HG02571 (cell line): Measurements from ENCODE around the gene PKDREJ.

ENCODE experiments used
- ATAC-seq: cut with Tn5 transposase; IDR thresholded peaks from one replicate; pipeline ENCODE4 v1.9.1; 2021; ENCODE audit warnings: mild to moderate bottlenecking, moderate library complexity; ENCODE audit not compliant: unreplicated experiment

PKDREJ gene

DNA sequence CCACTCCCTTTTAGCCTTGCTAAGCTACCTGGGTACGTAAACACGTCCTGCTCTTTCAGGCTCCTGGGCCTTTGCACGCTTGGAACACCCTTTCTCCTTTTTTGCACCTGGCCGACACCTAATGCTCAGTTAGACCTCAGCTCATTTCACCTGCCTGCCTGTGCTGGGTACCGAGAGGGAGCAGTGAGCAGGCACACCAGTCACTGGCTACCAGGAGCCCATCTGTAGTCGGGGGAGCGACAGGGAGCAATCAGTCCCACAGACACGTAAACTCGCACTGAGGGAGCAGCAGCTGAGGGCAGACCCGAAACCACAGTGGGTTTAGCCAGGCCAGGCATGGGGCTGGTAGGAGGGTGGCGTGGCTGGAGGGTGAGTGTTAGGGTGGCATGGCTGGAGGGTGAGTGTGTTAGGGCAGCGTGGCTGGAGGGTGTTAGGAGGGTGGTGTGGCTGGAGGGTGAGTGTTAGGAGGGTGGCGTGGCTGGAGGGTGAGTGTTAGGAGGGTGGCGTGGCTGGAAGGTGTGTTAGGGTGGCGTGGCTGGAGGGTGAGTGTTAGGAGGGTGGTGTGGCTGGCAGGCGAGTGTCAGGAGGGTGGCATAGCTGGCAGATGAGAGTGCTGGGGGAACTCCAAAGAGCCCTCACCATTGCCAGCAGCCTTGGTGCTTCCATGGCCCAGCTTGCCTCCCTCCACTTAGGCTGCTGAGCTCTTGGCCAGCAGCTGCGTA, 27.1 kb upstream of the PKDREJ start:
- ATAC-seq = no peak

DNA sequence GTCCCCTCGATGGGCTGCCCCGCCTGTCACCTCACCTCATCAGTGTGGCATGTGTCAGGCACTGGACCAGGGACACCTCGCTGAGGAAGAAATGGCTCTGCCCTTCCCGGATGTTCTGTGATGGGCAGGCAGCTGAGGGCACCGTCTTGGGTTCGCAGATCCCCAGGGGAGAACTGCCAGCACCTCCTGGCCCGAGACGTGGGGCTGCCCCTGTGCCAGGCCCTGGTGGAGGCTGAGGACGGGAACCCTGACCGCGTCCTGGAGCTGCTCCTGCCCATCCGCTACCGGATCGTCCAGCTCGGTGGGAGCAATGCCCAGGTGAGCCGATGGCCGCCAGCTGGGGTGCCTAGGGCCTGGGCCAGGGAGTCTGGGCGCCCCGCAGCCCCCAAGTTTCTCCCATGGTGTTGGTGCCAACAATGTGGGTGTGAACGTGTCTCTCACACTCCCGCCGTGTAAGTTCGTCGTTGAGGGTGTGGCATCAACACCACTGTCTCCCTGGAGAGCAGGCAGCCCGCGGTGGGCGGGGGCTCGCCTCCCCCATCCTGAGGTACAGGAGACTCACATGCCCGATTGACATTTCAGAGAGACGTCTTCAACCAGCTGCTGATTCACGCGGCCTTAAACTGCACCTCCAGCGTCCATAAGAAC, 26.2 kb upstream of the PKDREJ start:
- no peak for ATAC-seq

DNA sequence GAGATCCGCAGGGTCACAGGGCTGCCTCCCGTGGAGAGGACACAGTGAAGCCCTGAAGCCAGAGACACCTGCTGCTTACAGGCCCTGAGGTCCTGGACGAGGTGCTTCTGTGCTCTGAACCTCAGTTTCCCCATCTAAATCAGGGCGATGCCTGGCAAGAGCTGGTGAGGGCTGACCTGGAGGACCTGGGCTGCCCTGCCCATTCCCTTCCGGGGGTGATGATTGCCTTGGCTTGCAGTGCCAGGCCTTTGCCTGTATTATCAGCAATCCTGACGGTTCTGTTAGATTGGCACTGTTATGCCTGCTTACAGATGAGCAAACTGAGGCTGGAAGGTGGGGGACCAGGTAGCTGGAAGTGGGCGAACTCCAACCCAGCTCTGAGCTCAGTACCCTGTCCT, 25.7 kb upstream of the PKDREJ start:
- no peak for ATAC-seq

DNA sequence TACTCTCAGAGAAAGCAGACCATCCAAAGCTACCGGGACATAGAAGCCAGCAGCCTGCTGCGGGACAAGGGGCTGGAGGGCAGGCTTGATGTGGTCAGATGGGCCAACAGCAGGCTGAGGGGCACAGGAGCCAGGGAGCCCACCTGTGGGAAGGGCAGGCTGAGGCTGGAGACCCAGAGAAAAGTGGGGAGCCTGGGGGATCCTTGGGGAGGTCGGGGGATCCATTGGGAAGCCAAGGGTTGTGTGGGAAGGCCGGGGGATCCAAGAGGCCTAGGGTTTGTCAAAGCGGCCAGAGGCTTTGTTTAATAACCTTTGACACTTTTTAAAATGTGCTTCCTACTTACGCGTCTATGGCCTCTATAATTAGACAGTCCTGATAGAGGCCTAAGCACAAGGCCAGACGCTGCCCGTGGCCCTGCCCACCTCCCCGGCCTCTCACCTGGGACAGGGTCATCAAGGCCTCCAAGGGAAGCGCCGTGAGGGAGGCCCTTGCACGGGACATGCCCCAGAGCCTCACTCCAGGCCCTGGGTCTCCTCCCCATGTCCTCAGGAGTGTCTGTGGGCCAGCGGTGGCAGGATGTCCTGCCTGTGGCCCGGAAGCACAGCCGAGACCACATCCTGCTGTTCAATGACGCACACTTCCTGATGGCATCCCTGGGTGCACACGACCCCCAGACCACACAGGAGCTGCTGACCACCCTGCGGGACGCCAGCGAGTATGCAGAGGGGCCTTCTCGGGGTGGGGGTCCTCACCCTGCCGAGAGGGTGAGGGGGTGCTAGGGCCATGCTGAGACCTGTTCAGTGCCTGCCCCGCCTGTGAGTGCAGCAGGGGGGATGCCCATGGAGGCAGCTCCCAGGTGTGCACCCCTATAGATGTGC, 25.0 kb upstream of the PKDREJ start:
- ATAC-seq = no peak

DNA sequence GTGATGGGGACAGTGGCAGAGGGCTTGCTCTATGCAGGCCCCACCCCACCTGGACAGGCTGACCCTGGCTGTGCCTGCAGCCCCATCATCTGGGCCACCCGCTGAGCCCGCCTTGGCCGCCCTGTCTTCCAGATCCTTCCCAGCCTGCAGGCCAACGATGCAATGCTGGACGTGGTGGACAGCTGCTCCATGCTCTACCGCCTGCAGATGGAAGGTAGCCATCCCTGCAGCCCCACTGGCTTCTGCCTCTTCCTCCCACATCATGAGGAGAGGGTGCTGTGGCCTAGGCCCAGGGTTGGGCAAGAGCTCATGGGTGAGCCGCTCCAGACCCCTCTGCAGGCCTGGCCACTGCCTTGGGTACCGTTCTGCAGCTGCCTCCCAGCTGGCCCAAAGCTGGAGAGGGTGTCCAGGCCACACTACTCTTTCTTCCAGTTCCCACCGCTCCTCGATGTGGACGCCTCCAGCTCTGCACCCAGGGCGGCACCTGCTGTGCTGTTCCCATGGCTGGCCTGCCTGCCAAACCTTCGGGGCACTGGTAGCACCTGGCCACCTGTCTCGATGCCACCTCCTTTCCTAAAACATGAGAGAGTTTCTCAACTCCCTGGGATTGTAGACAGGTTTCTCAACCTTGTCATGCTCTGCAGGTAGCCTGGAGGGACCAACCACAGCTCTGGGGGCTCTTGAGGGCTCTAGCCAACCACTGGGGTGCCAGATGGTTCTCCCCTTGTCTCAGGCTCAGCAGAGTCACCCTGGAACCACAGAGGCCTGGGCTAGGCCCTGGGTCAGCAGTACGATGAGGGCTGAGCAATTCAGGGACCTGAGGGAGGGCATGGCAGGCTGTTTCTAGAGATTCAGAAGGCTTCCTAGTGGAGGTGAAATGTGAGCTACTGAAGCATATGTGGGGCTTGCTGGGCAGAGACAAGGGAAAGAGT, 24.1 kb upstream of the PKDREJ start:
- ATAC-seq = no peak

DNA sequence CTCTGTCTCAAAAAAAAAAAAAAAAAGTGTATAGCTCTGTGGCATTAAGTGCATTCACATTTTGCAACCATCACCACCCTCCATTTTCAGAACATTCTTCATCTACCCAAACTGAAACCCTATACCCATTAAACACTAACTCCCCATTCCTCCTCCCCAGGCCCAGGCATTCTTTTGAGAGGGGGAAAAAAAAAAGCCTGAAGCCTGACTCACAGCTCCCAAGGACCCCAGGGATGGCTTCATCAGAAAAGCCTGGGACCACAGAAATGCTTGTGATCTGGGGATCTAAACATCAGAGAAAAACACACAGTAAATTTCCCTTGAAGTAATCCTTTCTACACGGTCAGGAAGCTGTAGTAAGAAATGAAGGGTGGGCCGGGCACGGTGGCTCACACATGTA, 22.9 kb upstream of the PKDREJ start:
- ATAC-seq = no peak

DNA sequence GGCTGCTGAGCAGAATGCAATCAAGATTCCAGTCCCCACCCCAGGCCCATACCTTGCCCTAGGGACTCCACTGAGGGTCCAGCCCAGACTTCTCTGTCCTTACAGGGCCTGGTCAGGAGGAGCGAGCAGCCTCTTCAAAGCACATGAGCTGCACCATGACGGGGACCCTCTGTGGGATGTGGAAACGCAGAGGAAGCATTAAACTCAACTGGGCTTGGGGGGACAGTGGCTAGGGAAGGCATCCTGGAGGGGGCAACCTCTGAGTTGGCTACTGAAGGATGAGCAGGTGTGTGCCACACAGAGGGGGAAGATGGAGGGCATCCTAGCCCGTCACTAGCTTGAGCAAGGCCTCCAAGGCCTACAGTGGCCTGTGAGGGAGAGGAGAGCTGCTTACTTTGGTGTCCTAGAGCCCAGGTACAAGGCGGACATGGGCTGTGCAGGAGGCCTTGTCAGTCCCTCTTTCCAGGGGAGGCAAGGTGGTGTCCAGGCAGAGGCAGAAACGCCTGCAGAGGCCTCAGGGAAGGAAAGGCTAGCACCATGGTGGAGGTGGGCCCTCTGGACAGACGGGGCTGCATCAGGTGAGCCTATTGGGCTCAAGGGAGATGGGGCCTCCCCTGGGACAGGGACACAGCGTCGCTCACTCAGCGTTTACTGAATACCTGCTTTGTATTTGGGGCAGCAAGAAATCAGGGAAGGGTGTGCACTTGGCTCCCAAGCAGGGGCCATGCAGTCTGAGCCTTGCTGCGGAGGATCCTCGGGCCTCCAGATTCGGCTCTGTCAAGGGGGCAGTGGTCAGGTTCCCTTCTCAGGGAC, 18.9 kb upstream of the PKDREJ start:
- ATAC-seq = no peak

DNA sequence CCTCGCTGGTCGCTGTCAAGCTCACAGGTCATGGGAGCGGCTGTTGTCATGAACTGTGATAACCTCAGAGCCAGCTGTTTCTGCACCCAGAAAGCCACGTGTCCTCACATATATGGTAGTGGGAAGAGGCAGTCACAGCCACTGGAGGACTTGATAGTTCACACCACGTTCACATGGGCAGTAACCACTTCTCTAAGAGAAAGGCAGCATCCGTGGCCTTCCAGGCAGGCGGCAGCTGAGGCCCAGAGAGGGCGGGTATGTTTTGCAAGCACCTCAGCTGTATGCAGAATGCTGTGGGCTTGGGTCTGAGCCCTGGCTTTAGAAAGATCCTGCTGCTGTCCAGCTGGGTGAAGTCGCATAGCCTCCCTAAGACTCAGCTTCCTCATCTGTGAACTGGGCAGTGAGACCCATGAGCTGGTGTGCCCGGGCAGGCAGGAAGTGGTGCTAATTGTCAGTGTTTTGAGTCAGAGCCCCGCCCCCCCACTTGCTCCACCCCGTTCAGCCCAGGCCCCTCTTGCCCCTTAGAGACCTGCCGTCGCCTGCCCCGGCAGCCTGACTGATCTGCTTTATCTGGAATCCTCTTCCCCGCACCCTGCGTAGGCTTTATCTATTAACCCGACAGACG, 18.0 kb upstream of the PKDREJ start:
- no peak for ATAC-seq

DNA sequence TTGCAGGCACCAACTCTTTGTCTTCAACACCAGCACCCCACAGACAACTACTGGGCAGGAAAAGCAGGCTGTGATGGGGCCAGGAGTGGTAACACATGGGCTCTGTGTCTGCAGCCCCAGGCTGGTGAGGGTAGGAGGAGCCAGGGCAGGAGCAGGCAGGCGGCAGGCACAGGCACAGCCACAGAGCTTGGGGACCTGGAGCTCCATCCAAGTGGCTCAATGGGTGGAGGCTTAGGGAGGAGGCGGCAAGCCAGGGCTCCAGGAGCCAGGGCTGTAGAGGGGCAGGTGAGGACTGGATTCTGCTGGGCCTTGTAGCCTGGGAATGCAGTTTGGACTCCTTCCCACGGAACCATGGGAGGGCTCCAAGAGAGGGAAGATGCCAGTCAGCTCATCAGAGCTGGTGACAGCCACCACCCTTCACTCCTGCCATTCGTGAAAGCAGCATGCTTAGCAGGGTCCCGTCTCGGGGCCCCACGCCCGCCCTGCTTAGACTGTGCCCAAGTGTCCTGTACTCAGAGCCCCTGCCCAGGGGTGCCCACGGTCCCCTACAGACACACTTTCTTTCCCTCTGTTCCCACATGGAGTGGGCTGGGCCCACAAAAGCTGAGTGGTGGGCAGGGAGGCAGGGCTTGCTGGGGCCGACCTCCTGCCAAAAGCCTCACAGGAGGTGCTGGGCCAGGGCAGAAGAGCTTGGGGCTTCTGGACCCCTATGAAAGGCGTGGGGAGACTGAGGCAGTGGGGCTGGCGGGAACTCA, 17.1 kb upstream of the PKDREJ start:
- ATAC-seq = no peak

DNA sequence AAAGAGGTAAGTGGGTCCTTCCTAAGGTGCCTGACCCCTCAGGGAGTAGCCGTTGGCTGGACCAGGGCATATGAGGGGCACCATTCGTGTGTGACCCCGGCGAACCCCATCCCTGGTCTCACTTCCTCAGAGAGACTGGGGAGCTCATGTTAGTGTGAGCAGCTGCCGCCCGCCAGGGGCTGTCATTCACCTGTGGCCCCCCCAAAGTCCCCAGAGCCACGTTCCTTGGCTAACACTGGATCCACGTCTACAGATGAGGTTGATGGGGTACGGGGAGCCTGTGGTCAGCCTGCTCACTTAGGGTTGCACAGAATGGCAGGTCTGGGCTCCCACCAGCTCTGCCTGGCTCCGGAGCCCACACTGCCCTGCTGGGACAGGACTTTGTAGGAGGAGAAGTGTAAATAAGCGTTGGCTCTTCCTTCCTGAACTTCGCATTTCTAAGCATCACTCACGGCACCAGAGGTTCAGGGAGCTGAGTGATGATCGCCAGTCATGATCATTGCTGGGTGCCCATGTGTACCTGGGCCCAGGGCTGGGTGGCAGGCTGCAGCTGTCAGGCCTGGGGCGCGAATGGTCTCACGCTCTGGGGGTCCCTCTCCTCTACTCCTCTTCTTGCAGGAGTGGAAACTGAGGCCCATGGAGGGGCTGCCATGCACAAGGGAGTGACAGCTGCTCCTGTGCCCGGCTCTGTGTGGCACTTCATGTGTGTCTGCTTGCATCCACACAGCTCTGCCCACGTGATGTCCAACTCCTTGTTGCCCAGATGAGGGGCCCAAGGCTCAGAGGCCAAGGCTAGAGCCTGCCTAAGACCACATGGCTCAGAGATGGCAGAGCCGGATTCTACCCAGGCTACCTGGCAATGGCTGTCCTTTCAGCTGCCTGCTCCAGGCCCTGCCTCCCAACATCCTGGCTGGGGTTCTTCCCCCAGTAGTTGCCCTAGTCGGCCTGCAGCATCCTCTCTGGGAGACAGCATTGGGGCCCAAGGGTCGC, 15.8 kb upstream of the PKDREJ start:
- no peak for ATAC-seq

DNA sequence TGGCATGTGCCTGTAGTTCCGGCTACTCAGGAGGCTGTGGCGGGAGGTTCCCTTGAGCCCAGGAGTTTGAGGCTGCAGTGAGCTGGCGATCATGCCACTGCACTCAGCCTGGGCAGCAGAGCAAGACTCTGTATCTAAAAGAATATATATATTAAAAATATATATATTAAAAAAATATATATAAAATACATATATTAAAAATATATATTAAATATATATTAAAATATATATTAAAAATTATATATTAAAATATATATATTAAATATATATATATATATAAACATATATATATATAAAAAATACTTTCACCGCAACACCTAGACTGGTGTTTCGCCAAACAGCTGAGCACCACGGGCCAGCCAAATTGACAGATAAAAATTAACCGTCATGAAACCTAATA, 13.4 kb upstream of the PKDREJ start:
- ATAC-seq = no peak

DNA sequence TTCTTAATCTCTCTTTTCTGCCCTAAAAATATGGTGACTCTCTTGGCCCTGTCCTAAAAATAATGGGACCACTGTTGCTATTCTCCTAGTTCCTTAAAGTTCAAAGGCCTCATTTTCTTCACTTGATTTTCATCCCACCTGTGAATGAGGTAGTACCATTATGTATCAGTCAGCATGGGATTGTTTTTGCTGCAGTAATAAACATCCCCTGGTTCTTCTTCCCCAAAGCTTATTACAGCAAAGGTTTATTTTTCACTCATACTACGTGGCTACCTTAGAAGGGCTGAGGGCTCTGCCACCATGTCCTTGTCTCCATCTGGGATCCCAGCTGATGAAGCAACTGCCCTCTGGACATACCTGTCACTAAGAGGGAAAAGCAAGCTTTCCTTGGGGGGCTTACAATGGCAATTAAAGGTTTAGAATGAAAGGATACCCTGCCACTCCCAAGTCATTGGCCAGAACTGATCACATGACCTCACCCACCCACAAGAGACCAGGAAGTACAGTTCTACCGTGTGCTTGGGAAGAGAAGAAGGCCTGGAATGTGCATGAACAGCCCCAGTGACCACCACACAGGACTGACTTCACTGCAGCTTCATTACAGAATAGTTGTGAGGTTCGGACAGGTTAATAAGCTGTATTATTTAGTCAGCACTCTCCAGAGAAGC, 12.4 kb upstream of the PKDREJ start:
- no peak for ATAC-seq

DNA sequence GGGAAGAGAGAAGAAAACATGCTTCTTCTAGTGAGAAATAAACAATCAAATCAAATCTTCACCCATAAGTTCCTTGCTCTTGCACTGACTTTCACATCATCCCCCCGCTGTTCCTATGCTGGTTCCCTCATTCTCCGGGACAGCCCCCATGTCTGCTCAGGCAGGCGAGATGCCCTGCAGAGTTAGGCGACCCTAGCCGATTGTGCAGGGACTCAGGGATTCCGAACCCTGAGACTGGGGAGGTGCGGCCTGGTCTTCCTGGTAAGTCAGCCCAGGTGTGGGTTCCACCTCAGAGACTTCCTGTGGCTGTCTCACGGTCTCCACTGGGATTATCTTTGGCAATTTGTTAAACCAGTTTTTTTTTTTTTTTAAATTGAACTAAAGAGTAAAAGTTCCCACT, 11.2 kb upstream of the PKDREJ start:
- ATAC-seq = no peak

DNA sequence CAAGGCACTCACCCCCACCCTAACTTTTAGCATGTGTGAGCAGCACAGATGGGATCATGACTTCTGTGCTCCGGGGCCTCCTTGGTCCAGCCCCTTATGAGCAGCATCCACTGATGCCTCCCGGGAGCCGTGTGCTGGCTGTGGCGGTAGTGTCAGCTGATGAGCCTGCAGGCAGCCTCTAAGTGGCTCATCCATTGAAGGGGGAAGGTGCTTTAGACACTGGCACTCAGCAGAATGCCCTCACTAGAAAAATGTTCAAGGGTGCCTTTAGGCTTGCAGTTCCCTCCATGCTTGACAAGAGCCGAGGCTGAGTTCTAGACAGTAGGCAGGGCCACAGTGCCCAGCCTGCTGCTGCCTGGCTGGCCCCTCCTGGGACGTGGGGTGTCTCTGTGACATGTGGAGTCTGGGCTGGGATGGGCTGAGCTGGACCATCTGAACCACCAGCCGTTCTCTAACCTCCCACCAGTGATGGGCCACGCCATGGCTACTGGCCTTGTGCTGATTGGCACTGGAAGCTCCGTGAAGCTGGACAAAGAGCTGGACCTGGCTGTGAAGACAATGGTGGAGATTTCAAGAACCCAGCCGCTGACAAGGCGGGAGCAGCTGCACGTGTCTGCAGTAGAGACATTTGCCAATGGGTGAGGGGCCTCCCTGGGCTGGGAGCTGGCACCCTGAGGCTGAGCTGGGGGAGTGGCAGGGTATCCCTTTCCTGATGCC, 10.4 kb upstream of the PKDREJ start:
- ATAC-seq = no peak

DNA sequence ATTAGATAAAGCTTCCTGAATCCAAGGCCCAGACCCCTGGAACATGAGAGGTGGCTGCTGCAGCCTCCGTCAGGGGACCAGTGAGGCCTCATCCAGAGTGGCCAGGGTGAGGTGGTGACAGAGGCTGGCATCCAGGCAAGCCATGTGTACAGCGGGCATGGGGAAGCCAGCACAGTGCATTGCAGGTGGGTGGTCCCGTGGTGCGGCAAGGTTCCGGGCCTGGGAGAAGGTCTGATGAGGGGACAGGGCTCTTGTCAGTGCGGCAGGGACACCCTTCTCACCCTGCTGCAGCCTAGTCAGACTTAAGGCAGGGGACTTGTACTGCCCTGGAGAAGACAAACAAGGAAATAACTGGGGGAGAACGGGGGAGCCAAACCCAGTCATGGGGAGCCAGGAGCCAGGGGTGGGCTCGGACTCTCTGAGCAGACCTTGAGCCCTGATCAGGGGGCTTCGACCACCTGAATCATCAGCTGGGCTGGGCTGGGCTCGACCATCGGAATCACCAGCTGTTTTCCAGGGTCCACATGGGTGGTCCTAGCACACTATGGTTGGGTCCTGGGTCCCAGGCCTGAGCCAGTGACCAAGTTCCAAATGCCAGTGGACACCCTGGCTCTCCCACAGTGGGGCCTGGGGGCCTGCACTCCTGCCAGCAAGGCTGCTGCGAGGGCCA, 9.8 kb upstream of the PKDREJ start:
- ATAC-seq = no peak

DNA sequence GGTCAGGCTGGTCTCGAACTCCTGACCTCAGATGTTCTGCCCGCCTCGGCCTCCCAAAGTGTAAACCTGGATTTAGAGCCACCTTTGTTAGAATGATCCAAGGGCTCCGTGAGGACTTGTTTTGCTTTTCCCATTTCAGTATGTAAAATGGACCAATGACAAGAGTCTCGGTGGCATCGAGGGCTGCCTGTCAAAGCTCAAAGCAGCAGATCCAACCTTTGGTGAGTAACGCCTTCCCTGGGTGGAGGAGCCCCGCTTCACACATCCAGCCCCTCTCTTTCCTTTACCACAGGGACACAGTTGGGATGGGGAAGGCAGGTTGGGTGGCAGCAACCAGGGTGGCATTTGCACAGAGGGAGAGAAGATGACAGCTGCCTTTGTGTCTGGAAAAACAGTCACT, 9.1 kb upstream of the PKDREJ start:
- ATAC-seq = no peak
